ENCODE results near the gene ZBTB17. TPM values are rescaled to one million over a fixed set of nuclear protein-coding genes. Genes with fewer than 3 reads are reported as not detected.

Gene ZBTB17
- total and polyA plus RNA-seq, 9 of the 15 experiments (the other 6 are each of a cell fraction or from before 2014, with no cell fraction given), result 1.1 to 53.4 (median 29.6) TPM

DNA sequence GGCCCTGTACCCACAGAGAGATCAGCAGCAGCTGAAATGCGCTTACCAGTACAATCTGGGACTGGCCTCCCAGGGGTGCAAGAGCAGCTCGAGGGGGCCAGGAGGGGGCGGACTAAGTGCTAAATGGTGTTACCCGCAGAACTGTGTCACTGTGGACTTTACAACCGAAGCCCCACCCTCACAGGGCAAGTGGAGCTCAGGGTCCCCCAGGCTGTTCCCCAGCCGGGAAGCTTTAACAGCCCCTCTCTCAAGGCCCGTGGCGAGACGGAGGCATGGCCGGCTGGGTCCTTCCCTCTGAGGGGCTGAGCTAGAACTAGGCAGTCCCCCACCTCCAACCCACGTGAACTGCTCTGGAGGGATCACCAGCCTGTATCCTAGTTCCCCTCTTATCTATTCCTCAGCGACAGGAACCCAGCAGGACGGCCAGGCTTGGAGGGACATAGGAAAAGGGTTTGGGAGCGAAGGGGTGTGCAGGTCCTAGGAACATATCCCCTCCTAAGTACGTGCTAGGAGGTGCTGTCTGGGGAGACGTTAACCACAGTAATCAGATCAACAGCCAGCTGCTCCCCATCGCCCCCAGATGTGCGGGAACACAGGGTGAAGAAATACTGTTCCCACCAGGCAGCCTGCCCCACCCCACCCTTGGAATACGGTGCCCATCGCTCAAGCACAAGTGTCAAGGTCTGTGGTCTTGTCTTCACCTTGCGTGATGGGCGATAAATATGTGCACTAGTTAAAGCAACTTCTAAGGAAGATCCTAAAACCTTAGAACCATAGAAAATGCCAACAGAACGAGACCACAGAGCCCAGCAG, 24.4 kb downstream of the ZBTB17 start (continued):
- no peak for TF ChIP-seq TCF15 (CRISPR knock-in tag; IDR thresholded peaks at IDR 0.05)
- 0 out of 2 replicates have a peak, but pooled peaks have one; percentile 10 for TF ChIP-seq NR4A1 (CRISPR knock-in tag; IDR thresholded peaks at IDR 0.05)
- TF ChIP-seq NR4A1 (tag; IDR thresholded peaks at IDR 0.05), result no peak
- 0 out of 2 replicates have a peak, but pooled peaks have one; percentile 5 for TF ChIP-seq ZNF584 (CRISPR knock-in tag; IDR thresholded peaks at IDR 0.05; ENCODE audit: low read depth)
- TF ChIP-seq PRDM10 (IDR thresholded peaks at IDR 0.05; ENCODE audit: partially characterized antibody), result peak; percentile 30
- TF ChIP-seq GMEB1 (CRISPR knock-in tag; IDR thresholded peaks at IDR 0.05), result no peak
- no peak for TF ChIP-seq STAT5B (CRISPR knock-in tag; IDR thresholded peaks at IDR 0.05)
- TF ChIP-seq SMAD3 (CRISPR knock-in tag; conservative IDR thresholded peaks at IDR 0.05), result no peak
- peak; percentile 84; the same call in 1 of the 2 replicates for TF ChIP-seq MED1 (CRISPR knock-in tag; IDR thresholded peaks at IDR 0.05; ENCODE audit: borderline replicate concordance)
- peak; percentile 39; the same call in 1 of the 2 replicates for TF ChIP-seq KLF1 (tag; IDR thresholded peaks at IDR 0.05)
- TF ChIP-seq HMGN3 (IDR thresholded peaks at IDR 0.05; ENCODE audit: borderline replicate concordance, extremely low read depth, insufficient read length, low read depth, low read length), result peak; percentile 34
- TF ChIP-seq KDM5B (IDR thresholded peaks at IDR 0.05; ENCODE audit: insufficient replicate concordance, low read depth, low read length), result peak; percentile 33
- TF ChIP-seq CTCF (IDR thresholded peaks at IDR 0.05 in 2 of 3, conservative IDR thresholded peaks at IDR 0.05 in 1 of 3; ENCODE audit: insufficient read depth in 2 of 3, low read depth in 1 of 3, low read length in 3 of 3), result peak; percentile 36 to 46 (median 37); a peak in 5 of 6 replicates
- peak; percentile 50; the same call in 1 of the 2 replicates for TF ChIP-seq HMBOX1 (IDR thresholded peaks at IDR 0.05)
- 0 out of 2 replicates have a peak, but pooled peaks have one; percentile 9 for TF ChIP-seq MYC (IDR thresholded peaks at IDR 0.05; ENCODE audit: low read depth, low read length)
- TF ChIP-seq MYC (CRISPR knock-in tag; IDR thresholded peaks at IDR 0.05; ENCODE audit: borderline replicate concordance, low read depth), result 0 out of 2 replicates have a peak, but pooled peaks have one; percentile 36

Measured in K562 (cell line).